ENCODE results near the gene CENPVL3.
A peak's percentile ranks its signal among the peaks of the same experiment; 100 is the strongest.
"Not testable (repeated sequence)": the region's sequence is repeated elsewhere in the genome, so short reads cannot be mapped to it uniquely, and the experiment has no call there.

The CENPVL3 gene

DNA sequence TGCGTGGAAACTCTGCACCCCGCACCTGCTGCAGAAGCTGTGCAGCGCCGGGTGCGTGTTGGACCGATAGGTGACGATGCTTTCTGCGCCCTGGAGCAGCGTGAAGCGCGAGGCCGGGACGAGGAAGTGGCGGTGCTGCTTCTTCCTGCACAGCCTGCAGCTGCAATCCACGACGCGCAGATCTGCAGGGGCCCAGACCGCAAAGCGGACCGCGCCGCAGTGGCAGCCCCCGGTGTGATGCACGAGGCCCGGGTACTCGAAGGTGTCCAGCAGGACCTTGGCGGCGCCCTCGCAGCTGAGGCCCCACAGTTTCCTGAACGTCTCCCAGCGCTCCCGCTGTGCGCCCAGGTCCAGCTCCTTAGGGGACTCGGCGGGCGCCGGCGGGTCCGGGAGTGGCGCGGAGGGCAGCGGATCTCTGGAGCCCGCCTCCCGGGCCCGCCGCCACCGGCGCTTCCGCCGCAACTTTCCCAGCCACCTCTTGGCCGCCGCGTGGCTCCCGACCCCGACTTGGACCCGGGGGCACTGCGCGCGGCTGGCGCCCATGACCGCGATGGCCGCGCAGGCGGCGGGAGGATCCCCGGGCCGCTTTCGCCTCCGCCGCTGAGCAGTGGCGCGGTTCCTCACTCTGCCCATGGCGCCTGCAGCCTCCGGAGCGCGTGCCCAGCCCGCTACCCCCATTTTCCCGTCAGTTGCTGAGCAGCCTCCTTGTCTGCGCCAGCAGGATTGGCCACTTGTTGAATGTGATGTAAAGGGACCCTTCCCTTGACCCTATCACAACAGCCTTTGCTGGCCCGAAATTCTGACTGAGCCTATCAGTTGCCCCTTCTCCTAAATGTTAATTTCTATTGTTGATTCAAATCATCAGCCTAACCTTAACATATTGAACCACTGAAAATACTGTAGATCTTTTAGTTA, at the start of gene CENPVL3:
Gene CENPVL3 (minus strand): TSS at position 672 of the 915 bp plus-strand sequence. CDS start 39 bp downstream, at position 633.
- DNase-seq (ENCODE audit: low spot score), result peak; percentile 51

GRCh38 chrX:51665981-51666380, 47.3 kb upstream of the CENPVL3 start:
- DNase-seq (ENCODE audit: low spot score), result no peak

GRCh38 chrX:51643377-51643776, 24.7 kb upstream of the CENPVL3 start:
- no peak for DNase-seq (ENCODE audit: low spot score)

DNA sequence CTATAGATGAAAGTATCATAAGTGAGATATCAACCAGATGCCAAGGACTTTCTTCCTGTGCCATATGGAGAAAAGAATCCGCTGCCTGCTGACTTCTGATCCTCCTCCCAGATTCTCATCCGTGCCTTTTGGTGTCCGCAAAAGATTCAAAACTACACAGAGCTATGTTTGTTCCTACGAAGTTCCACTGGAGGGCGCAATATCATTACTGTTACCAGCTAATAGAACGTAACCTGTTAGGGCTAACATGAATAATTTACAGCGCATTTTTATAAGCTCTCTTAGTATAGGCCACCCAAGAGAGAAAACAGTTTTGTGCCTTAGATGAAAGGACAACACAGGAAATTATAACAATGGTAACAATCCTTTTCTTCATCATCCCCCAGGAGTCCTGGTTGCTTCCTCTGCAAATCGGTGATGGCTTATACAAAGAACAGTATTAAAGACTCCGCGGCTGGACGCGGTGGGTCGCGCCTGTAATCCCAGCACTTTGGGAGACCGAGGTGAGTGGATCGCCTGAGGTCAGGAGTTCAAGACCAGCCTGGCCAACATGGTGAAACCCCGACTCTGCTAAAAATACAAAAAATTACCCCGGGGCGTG, 22.8 kb upstream of the CENPVL3 start:
- no peak for DNase-seq (ENCODE audit: low spot score)

DNA sequence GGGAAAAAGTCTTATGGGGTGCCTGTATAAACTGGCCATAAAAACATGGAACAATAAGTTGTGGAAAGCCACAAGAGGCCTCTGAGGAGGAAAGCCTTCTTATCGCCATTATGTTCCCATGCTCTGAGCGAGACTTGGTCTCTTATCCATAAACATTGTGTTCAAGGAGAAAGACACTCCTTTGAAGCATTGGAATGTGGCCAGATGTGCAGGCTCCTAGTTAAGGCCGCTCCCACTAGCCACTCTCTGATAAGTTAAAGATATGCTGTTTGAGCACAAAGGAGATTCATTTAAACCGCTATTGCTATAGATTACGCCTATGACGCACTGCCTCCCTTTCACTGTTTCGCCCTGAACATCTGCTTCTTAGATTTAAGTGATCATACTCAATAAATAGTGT, 17.8 kb upstream of the CENPVL3 start:
- DNase-seq (ENCODE audit: low spot score), result not testable (repeated sequence)

DNA sequence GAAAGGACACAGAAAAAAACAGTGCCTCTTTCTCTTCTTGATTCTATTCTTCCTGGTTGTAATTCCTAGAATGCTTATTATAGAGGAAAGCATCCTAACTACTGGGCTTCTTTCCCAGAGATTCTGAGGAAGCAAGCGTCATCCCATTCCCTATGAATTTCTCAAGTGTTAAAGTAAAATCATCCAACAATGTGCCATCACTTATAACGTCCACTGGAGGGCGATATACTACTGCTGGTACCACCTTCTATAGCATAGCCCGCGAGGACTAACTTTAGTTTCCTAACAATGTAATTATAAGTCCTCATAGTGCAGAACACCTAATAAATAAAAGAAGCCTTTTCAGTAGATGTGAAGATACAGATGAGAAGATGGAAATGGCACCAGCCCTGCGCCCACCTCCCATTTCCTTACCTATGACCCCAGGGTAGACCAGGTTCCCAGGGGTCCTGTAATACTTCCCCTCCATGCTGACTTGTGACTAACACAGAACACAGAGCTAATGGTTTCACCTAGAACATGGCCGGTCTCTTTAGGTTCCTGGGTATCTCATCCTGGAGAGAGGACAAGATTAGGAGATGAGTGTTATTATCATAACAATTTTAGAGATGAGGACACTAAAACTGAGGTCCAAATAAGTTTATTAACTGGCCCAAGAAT, 4.2 kb downstream of the CENPVL3 start:
- DNase-seq (ENCODE audit: low spot score), result no peak

DNA sequence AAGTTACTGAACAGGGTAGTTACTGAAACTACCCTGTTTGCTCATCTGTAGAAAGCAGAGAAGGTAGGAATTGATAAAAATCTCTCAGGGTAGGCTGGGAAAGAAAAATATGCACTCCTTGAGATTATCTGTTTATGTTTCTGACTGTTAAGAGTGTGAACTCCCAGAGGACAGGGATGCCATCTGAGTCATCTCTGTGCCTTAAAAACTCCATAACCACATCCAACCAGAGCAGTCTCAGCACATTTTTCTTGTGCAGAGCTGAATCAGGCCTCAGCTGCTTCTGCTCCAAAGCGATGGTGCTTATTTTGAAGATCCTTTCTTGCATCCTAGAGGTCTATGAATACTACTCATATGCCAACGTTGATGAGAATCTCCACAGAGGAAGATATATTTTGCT, 9.9 kb downstream of the CENPVL3 start:
- no peak for DNase-seq (ENCODE audit: low spot score)

- DNase-seq (ENCODE audit: low spot score), result no peak
Observed at GRCh38 chrX:51608126-51608525, 10.6 kb downstream of the CENPVL3 start.

DNA sequence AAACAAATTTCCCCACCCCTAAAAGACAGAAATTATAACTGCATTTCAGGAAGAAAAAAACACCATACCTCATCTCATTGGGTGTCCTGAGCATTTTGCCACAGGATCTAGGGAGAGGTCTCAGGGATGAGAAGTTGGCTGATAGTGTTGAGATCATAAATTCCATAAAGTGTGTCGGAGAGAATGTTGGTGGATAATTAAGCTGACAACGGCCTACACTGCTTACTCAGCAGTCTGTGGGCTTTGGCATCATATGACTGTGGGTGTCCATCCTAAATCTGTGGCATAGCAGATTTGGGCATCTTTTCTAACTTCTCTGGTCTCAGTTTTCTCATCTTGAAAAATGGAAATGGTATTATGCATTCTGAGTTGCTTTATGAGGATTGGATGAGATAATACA, 12.3 kb downstream of the CENPVL3 start:
- DNase-seq (ENCODE audit: low spot score), result no peak

DNA sequence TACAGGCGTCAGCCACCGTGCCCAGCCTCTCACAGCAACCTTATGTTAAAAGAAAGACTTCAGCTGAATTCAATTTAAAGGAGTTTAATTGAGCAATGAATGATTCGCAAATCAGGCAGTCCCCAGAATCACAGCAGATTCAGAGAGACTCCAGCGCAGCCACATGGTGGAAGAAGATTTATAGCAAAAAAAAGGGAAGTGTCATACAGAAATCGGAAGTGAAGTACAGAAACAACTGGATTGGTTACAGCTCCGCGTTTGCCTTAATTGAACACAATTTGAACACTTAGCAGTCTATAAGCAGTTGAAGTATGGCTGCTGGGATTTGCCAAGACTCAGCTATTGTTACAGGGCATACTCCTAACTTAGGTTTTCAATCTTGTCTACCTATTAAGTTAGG, 19.8 kb downstream of the CENPVL3 start:
- DNase-seq (ENCODE audit: low spot score), result no peak

- DNase-seq (ENCODE audit: low spot score), result no peak
Observed at GRCh38 chrX:51571874-51572273, 46.8 kb downstream of the CENPVL3 start.

- DNase-seq (ENCODE audit: low spot score), result no peak
Observed at GRCh38 chrX:51569561-51569960, 49.2 kb downstream of the CENPVL3 start.

- no peak for DNase-seq (ENCODE audit: low spot score)
Observed at GRCh38 chrX:51568586-51568985, 50.1 kb downstream of the CENPVL3 start.
